Right lobe of liver (tissue), 6 donors: ENCODE results near the gene TCOF1. TPM values are rescaled to one million over a fixed set of nuclear protein-coding genes. Genes with fewer than 3 reads are reported as not detected.

ENCODE experiments used
- ATAC-seq, 4 donors: fragments of 200-7000 bp; cut with Tn5 transposase; one replicate each; pipeline ENCODE4 v1.9.1; 2020; ENCODE audit warnings: mild to moderate bottlenecking in 4 of 4, moderate library complexity in 4 of 4
- DNase-seq, 3 donors: peaks; one replicate each; pipeline ENCODE4 v3.0.0-alpha.2; 2020
- H3K27ac ChIP-seq, 3 donors: fragments of 200-600 bp; one replicate each; pipeline ENCODE4 v1.8.0; 2022
- H3K27me3 ChIP-seq, 2 donors: fragments of 200-600 bp; one replicate each; pipeline ENCODE4 v1.8.0; 2022
- H3K36me3 ChIP-seq, 4 donors: fragments of 200-600 bp; sonication (generic) in 1 of 4; one replicate each; pipeline versions ENCODE4 v1.5.1 to v1.8.0; 2017 to 2022; ENCODE audit warnings: control low read depth in 1 of 4
- H3K4me1 ChIP-seq, 4 donors: fragments of 200-600 bp; sonication (generic) in 1 of 4; one replicate each; pipeline versions ENCODE4 v1.5.1 to v1.8.0; 2017 to 2022; ENCODE audit warnings: control low read depth in 1 of 4
- H3K4me3 ChIP-seq, 3 donors: fragments of 200-600 bp; one replicate each; pipeline ENCODE4 v1.8.0; 2022
- H3K9me3 ChIP-seq, 4 donors: fragments of 200-600 bp; sonication (generic) in 1 of 4; one replicate each; pipeline versions ENCODE4 v1.5.1 to v1.8.0; 2017 to 2022; ENCODE audit warnings: control low read depth in 1 of 4
- POLR2A ChIP-seq: fragments of 450-650 bp; IDR thresholded peaks from one replicate; pipeline ENCODE4 v1.6.1; 2017; ENCODE audit warnings: antibody characterized with exemption, mild to moderate bottlenecking
- WGBS: methylation state at CpG from one replicate; pipeline ENCODE4 v1.1.6; 2018; ENCODE audit warnings: low coverage, low lambda C conversion rate; ENCODE audit not compliant: insufficient coverage; ENCODE audit errors: missing lambda C conversion rate; 5-methylcytosine and 5-hydroxymethylcytosine counted together
- intact Hi-C, 2 donors: fragments of 100-400 bp; cut with DNase I; formaldehyde crosslinking; loops; one replicate each; pipeline versions ENCODE4 v1.11.2 to v1.14.1; 2022
- total RNA-seq, 6 experiments: library from RNA; depleted of rRNA in 2 of 6; stranded (reverse); fragments of >200 nt in 2 of 6; fragmentation: NEBNext Ultra II Directional in 3 of 6; extraction: Animal tissue kit (Norgen Biotek cat#: 25700) in 3 of 6; gene quantifications; one replicate each; pipeline versions ENCODE4 v1.1.0 to v1.2.4, GENCODE V29; 2016 to 2023
- TF ChIP-seq, protein P1 (sequence below), 4 donors: fragments of 200-600 bp in 3 of 4; fragments of 450-650 bp in 1 of 4; IDR thresholded peaks; one replicate each; pipeline versions ENCODE4 v1.5.1 to v1.8.0; 2016 to 2022; ENCODE audit warnings: antibody characterized with exemption in 4 of 4, mild to moderate bottlenecking in 2 of 4
- donor health status: DM: no; HTN: yes; CAD: no.
- donor health status: DM: no; HTN: no; CAD: no.
- donor health status: DM: no; HTN: no; CAD: no.
- donor health status: DM: no; HTN: yes; CAD: no.
- donor health status: DM: no; HTN: yes; CAD: no.

The TCOF1 gene
- total RNA-seq, 6 experiments from 2014 or later: 6.7 to 12.0 (median 8.9) TPM

DNA sequence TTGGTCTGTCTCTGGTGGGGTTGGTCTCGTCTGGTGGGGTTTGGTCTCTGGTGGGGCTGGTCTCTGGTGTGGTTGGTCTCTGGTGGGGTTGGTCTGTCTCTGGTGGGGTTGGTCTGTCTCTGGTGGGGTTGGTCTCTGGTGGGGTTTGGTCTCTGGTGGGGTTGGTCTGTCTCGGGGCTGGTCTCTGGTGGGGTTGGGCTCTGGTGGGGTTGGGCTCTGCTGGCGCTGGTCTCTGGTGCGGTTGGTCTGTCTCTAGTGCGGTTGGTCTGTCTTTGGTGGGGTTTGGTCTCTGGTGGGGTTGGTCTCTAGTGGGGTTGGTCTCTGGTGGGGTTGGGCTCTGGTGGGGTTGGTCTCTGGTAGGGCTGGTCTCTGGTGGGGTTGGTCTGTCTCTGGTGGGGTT, 71.5 kb downstream of the TCOF1 start:
- no peak for TF ChIP-seq POLR2A
- TF ChIP-seq, protein P1, sequence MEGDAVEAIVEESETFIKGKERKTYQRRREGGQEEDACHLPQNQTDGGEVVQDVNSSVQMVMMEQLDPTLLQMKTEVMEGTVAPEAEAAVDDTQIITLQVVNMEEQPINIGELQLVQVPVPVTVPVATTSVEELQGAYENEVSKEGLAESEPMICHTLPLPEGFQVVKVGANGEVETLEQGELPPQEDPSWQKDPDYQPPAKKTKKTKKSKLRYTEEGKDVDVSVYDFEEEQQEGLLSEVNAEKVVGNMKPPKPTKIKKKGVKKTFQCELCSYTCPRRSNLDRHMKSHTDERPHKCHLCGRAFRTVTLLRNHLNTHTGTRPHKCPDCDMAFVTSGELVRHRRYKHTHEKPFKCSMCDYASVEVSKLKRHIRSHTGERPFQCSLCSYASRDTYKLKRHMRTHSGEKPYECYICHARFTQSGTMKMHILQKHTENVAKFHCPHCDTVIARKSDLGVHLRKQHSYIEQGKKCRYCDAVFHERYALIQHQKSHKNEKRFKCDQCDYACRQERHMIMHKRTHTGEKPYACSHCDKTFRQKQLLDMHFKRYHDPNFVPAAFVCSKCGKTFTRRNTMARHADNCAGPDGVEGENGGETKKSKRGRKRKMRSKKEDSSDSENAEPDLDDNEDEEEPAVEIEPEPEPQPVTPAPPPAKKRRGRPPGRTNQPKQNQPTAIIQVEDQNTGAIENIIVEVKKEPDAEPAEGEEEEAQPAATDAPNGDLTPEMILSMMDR (IDR thresholded peaks at IDR 0.05): no peak
- Histone ChIP-seq H3K36me3 (no peaks in the 10 kb centered on the region), H3K4me3 (no peak overlapping the region), H3K4me1 (peaks cover 0 to 11% (median 5%) of the 10 kb centered on the region in 4 donors), H3K27me3 (no peaks in the 10 kb centered on the region), H3K27ac (peak overlapping the region in 2 of 3 donors; percentile 91), H3K9me3 (no peaks in the 10 kb centered on the region)
- DNase-seq (peak in 1 of 3 donors; percentile 31), ATAC-seq (no peak)
- intact Hi-C loops: no loop called here
- no CpG with 5 or more reads among the region's 5 CpGs for WGBS

DNA sequence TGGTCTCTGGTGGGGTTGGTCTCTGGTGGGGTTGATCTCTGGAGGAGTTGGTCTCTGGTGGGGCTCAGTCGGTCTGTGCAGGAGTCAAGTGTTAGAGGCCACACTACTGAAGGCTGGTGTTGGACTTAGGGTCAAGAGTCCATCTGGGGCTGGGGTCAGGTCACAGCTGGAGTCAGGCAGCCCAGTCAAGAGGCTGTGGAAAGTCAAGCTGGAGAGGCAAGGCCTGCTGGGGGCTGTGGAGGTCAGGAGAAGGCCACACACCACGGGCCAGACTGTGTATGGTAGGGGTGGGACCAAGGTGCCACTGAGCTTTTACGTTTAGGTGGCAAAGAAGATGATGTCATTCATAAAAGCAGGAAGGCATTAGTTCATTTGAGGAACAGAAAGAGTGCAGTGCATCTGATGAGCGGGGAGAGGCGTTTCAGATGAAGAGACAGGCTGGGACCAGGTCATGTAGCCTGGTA, 71.9 kb downstream of the TCOF1 start:
- Histone ChIP-seq H3K27me3 (no peaks in the 10 kb centered on the region), H3K27ac (no peak overlapping the region), H3K4me1 (peaks cover 0 to 11% (median 5%) of the 10 kb centered on the region in 4 donors), H3K9me3 (no peaks in the 10 kb centered on the region), H3K4me3 (no peak overlapping the region), H3K36me3 (no peaks in the 10 kb centered on the region)
- 52% methylated on average over 2 of the region's 5 CpGs for WGBS
- ATAC-seq: no peak
- TF ChIP-seq, protein P1 (IDR thresholded peaks at IDR 0.05): no peak
- TF ChIP-seq POLR2A: no peak
- intact Hi-C loops: no loop called here
- DNase-seq: peak in 1 of 3 donors; percentile 28

DNA sequence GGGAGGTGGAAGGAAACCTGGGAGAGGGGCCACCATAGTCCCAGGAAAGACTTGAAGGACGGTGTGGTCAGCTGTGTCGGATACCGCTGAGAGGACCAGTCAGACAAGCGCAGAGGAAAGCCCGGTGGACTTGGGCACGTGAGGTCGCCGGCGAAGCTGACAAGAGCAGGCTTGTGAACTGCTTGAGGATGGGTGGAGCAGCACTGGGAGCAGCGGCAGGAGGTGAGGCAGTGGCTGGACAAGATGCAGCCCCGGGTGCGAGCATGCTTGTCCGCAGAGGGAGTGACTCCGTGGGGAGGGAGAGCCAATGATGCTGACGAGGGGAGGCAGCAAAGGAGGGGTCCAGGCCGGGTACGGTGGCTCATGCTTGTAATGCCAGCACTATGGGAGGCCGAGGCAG, 73.6 kb downstream of the TCOF1 start:
- intact Hi-C loops: no loop called here
- Histone ChIP-seq H3K27ac (no peak overlapping the region), H3K9me3 (no peaks in the 10 kb centered on the region), H3K4me1 (peaks cover 0 to 11% (median 5%) of the 10 kb centered on the region in 4 donors), H3K36me3 (no peaks in the 10 kb centered on the region), H3K27me3 (no peaks in the 10 kb centered on the region), H3K4me3 (no peak overlapping the region)
- DNase-seq (peak in 1 of 3 donors; percentile 51), ATAC-seq (no peak)
- WGBS: 98% methylated on average over 5 of the region's 18 CpGs
- TF ChIP-seq, protein P1 (IDR thresholded peaks at IDR 0.05): no peak
- no peak for TF ChIP-seq POLR2A

DNA sequence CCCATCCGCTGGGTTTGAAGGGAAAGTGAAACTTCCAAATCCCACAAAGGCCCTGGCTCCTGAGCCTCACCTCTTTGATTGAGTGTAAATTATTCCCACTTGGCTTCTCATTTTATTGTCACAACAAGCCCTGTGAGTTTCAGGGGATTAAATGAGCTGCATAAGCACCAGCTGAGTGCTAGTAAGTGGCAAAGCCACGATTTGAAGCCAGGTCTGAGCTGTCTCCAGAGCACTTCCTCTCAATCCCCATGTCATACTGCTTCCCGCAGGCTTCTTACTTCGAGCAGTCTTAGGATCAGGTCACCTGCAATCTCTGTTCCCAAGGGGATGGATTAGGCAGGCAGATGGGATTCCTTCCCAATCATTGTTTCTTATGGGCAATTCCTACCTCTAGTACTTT, 74.1 kb downstream of the TCOF1 start:
- no peak overlapping the region for H3K27ac ChIP-seq
- no peaks in the 10 kb centered on the region for H3K27me3 ChIP-seq
- intact Hi-C loops: no loop called here
- H3K9me3 ChIP-seq: no peaks in the 10 kb centered on the region
- ATAC-seq (no peak), DNase-seq (no peak)
- no peak for TF ChIP-seq POLR2A
- TF ChIP-seq, protein P1 (IDR thresholded peaks at IDR 0.05): no peak
- no peak overlapping the region for H3K4me3 ChIP-seq
- H3K4me1 ChIP-seq: peaks cover 0 to 11% (median 5%) of the 10 kb centered on the region in 4 donors
- WGBS: 49% methylated on average over 3 of the region's 4 CpGs
- no peaks in the 10 kb centered on the region for H3K36me3 ChIP-seq

DNA sequence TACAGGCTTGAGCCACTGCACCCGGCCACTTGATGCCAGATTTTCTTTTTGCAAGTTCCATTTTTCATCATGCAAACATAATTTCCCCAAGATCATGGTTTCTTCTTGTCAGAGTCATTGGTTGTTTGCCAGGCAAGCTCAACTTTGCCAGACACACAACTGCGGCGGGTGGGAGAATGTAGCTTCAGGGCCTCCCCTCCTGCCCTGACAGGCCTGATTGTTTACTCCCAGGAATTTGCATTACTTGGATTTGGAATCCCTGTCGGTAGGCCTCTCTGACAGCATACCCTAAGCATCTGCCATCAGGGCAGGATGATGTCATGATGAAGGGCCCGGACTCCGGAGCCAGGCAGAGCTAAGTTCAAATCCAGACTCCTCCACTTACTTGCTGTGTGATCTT, 77.0 kb downstream of the TCOF1 start:
- ATAC-seq: no peak
- intact Hi-C loops: no loop called here
- 73% methylated on average over 5 of the region's 6 CpGs for WGBS

More for the DNA sequence above, 77.0 kb downstream of the TCOF1 start:
- Histone ChIP-seq H3K27ac (no peak overlapping the region), H3K4me3 (no peak overlapping the region), H3K9me3 (no peaks in the 10 kb centered on the region), H3K4me1 (no peaks in the 10 kb centered on the region), H3K36me3 (no peaks in the 10 kb centered on the region), H3K27me3 (no peaks in the 10 kb centered on the region)
- TF ChIP-seq POLR2A: no peak
- TF ChIP-seq, protein P1 (IDR thresholded peaks at IDR 0.05): no peak
- peak in 1 of 3 donors; percentile 17 for DNase-seq
